Left hindlimb (tissue), 1 donor: ENCODE data around the gene PSMD1.

Source experiments
- DNase-seq: peaks from one replicate; pipeline ENCODE4 v3.0.0-alpha.2; 2018

PSMD1 gene

GRCh38 chr2:231036131-231036530 lies 20.5 kb upstream of the PSMD1 start:
- no peak for DNase-seq

GRCh38 chr2:231036578-231037106 lies 20.0 kb upstream of the PSMD1 start:
- no peak for DNase-seq

- DNase-seq = no peak
Observed at GRCh38 chr2:231037202-231037730, 19.4 kb upstream of the PSMD1 start, which contains the start of gene C2orf72. Gene C2orf72 (plus strand): TSS chr2:231037523. CDS start chr2:231037566, 43 bp downstream.

- no peak for DNase-seq
Observed at GRCh38 chr2:231037731-231038482, 18.8 kb upstream of the PSMD1 start.

GRCh38 chr2:231038483-231039293 lies 18.0 kb upstream of the PSMD1 start:
- DNase-seq = no peak

- no peak for DNase-seq
Observed at GRCh38 chr2:231039294-231039664, 17.4 kb upstream of the PSMD1 start.

- DNase-seq = no peak
Observed at GRCh38 chr2:231039821-231040364, 16.8 kb upstream of the PSMD1 start.

- no peak for DNase-seq
Observed at GRCh38 chr2:231041061-231041689, 15.5 kb upstream of the PSMD1 start.

GRCh38 chr2:231043796-231044195 lies 12.9 kb upstream of the PSMD1 start:
- no peak for DNase-seq

- no peak for DNase-seq
Observed at GRCh38 chr2:231046916-231047273, 9.8 kb upstream of the PSMD1 start.

- peak; percentile 46 for DNase-seq
Observed at GRCh38 chr2:231047274-231047922, 9.3 kb upstream of the PSMD1 start.

GRCh38 chr2:231047923-231048915 lies 8.4 kb upstream of the PSMD1 start:
- DNase-seq = no peak

GRCh38 chr2:231049286-231050017 lies 7.2 kb upstream of the PSMD1 start:
- DNase-seq = no peak

GRCh38 chr2:231050018-231050901 lies 6.4 kb upstream of the PSMD1 start:
- peak; percentile 40 for DNase-seq

- DNase-seq = no peak
Observed at GRCh38 chr2:231051116-231051515, 5.6 kb upstream of the PSMD1 start.

- peak; percentile 86 for DNase-seq
Observed at GRCh38 chr2:231052494-231053451, 3.9 kb upstream of the PSMD1 start.

GRCh38 chr2:231053846-231054245 lies 2.8 kb upstream of the PSMD1 start:
- DNase-seq = no peak

GRCh38 chr2:231057590-231057989 lies 923 bp downstream of the PSMD1 start:
- no peak for DNase-seq
